ENCODE results near the gene NRIP1. TPM values are rescaled to one million over a fixed set of nuclear protein-coding genes. Genes with fewer than 3 reads are reported as not detected.

The NRIP1 gene
- total and polyA plus RNA-seq, 10 of the 15 experiments (the other 5 are each of a cell fraction or from before 2014, with no cell fraction given) = 2.9 to 26.1 (median 9.3) TPM

DNA sequence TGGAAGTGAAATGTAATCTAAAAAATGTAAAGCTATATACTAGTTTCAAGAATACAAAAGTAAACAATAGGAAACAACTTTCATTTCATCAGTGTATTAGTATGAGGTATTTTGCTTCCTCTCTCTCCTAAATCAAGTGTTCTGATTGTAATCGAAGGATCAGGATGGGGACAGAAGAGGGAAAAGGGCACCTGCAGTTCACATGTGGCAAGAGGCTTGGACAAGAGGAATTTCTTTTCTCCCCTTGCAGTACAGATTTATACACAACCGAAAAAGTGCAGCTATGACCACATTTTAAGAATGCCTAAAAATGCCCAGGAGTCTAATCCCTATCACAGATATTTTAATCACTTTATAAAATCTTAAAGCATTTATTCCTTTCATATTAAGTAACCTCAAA lies 63.7 kb downstream of the NRIP1 start (continued):
- TF ChIP-seq E4F1 (IDR thresholded peaks at IDR 0.05; ENCODE audit: borderline replicate concordance, partially characterized antibody) (no peak), NRF1 (conservative IDR thresholded peaks at IDR 0.05; ENCODE audit: low read depth, low read length) (no peak), RBBP5 (conservative IDR thresholded peaks at IDR 0.05) (no peak), ASH2L (IDR thresholded peaks at IDR 0.05; ENCODE audit: borderline replicate concordance, low read depth) (no peak), ATF7 (IDR thresholded peaks at IDR 0.05; ENCODE audit: low read depth) (no peak), TBL1XR1 (IDR thresholded peaks at IDR 0.05; ENCODE audit: low read depth, low read length) (no peak), NFXL1 (IDR thresholded peaks at IDR 0.05; ENCODE audit: borderline replicate concordance) (no peak), KLF5 (IDR thresholded peaks at IDR 0.05; ENCODE audit: partially characterized antibody) (no peak), RCOR1 (conservative IDR thresholded peaks at IDR 0.05; ENCODE audit: low read depth, low read length) (no peak), PAX8 (IDR thresholded peaks at IDR 0.05) (no peak), IKZF2 (IDR thresholded peaks at IDR 0.05) (no peak)

GRCh38 chr21:15000081-15000480 lies 64.7 kb downstream of the NRIP1 start:
- peaks cover 4% of the 10 kb centered on the region for H3K79me2 ChIP-seq (ENCODE audit: control insufficient read depth, insufficient read depth, low read length)
- BruUV-seq (replicated peaks) = no TSS peak
- no peak overlapping the region for H3K27ac ChIP-seq (ENCODE audit: control insufficient read depth, insufficient read depth)
- ChIA-PET RAD21 (ENCODE audit: unreplicated experiment) (interaction anchor here (0.7 kb wide), 1 partner anchor 18 kb away, joined by 3 read pairs; no protein-coding TSS in a partner anchor), CTCF (no interaction called here), SMC1A (ENCODE audit: uncharacterized antibody, unreplicated experiment) (interaction anchor here (1.2 kb wide), 1 partner anchor 14 kb away, joined by 4 read pairs; no protein-coding TSS in a partner anchor), POLR2A (no interaction called here)
- intact Hi-C loops (cut with micrococcal nuclease; ENCODE audit: unreplicated experiment) (no loop called here), in situ Hi-C loops (cut with MboI) (no loop called here)
- H3K4me2 ChIP-seq (ENCODE audit: control insufficient read depth, insufficient read depth) = no peak overlapping the region
- 94% methylated on average over 1 of the region's 1 CpG for WGBS (ENCODE audit: insufficient coverage, insufficient replicate concordance, low lambda C conversion rate, missing lambda C conversion rate)
- H4K20me1 ChIP-seq (ENCODE audit: control insufficient read depth, insufficient read depth) = no peaks in the 10 kb centered on the region
- ATAC-seq = no peak; the same call in 2 of the 3 replicates
- peaks cover 8% of the 10 kb centered on the region; the same call in 1 of the 2 replicates for H3K4me1 ChIP-seq (ENCODE audit: control insufficient read depth, insufficient read depth, low read length)
- no peak for FAIRE-seq
- no peaks in the 10 kb centered on the region; a peak in 1 of 4 replicates for H3K36me3 ChIP-seq (ENCODE audit: control insufficient read depth in 2 of 2, insufficient read depth in 2 of 2, low read length in 1 of 2)
- no peak for DNase-seq (ENCODE audit: low read depth, low spot score)
- H2AFZ ChIP-seq (ENCODE audit: control insufficient read depth, low read depth, low read length) = no peak overlapping the region
- no peaks in the 10 kb centered on the region for H3K27me3 ChIP-seq (replicated peaks in 1 of 2; ENCODE audit: control insufficient read depth in 2 of 2, insufficient read depth in 2 of 2, low read length in 1 of 2)
- no peak overlapping the region for H3K9ac ChIP-seq (ENCODE audit: control insufficient read depth, insufficient read depth, low read length)
- TF ChIP-seq, protein P1, sequence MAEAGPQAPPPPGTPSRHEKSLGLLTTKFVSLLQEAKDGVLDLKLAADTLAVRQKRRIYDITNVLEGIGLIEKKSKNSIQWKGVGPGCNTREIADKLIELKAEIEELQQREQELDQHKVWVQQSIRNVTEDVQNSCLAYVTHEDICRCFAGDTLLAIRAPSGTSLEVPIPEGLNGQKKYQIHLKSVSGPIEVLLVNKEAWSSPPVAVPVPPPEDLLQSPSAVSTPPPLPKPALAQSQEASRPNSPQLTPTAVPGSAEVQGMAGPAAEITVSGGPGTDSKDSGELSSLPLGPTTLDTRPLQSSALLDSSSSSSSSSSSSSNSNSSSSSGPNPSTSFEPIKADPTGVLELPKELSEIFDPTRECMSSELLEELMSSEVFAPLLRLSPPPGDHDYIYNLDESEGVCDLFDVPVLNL (IDR thresholded peaks at IDR 0.05; ENCODE audit: low read depth, low read length) = no peak
- TF ChIP-seq POLR2AphosphoS2 (IDR thresholded peaks at IDR 0.05; ENCODE audit: low read depth, low read length) (no peak), IRF4 (IDR thresholded peaks at IDR 0.05; ENCODE audit: low read depth, low read length) (no peak), ZSCAN29 (IDR thresholded peaks at IDR 0.05) (no peak), TARDBP (IDR thresholded peaks at IDR 0.05; ENCODE audit: borderline replicate concordance) (no peak), BHLHE40 (IDR thresholded peaks at IDR 0.05; ENCODE audit: borderline replicate concordance in 1 of 2, low read depth in 2 of 2, low read length in 1 of 2) (no peak), TCF3 (IDR thresholded peaks at IDR 0.05; ENCODE audit: borderline replicate concordance, insufficient read depth, low read depth, low read length) (no peak), TAF1 (IDR thresholded peaks at IDR 0.05; ENCODE audit: borderline replicate concordance, low read depth, low read length) (no peak), SUPT20H (IDR thresholded peaks at IDR 0.05; ENCODE audit: borderline replicate concordance, control insufficient read depth, low read depth, low read length) (no peak), STAT3 (IDR thresholded peaks at IDR 0.05; ENCODE audit: low read depth, low read length) (no peak), BMI1 (IDR thresholded peaks at IDR 0.05; ENCODE audit: borderline replicate concordance) (no peak)
- H3K4me3 ChIP-seq = no peak overlapping the region
- no peaks in the 10 kb centered on the region for H3K9me3 ChIP-seq (replicated peaks; ENCODE audit: control insufficient read depth, insufficient read depth, low read length)

All from GM12878 (cell line).